Hepatocyte (in vitro differentiated cells): ENCODE results near the gene ANO2. TPM values are rescaled to one million over a fixed set of nuclear protein-coding genes. Genes with fewer than 3 reads are reported as not detected.

ENCODE experiments used
- DNase-seq: peaks from one replicate; pipeline ENCODE4 v3.0.0-alpha.2; 2016; ENCODE audit warnings: low spot score
- H2AFZ ChIP-seq: fragments of 200-600 bp; sonication (generic); 2 replicates; pipeline ENCODE4 v1.6.0; 2016; ENCODE audit warnings: antibody characterized with exemption, mild to moderate bottlenecking
- H3K27ac ChIP-seq: fragments of 200-600 bp; sonication (generic); 2 replicates; pipeline ENCODE4 v1.5.1; 2016; ENCODE audit warnings: mild to moderate bottlenecking
- H3K27me3 ChIP-seq: fragments of 200-600 bp; sonication (generic); 2 replicates; pipeline ENCODE4 v1.6.1; 2016
- H3K36me3 ChIP-seq: fragments of 200-600 bp; sonication (generic); replicated peaks from 2 replicates; pipeline ENCODE4 v1.5.1; 2016; ENCODE audit warnings: low read depth; ENCODE audit not compliant: insufficient read depth
- H3K4me1 ChIP-seq: fragments of 200-600 bp; sonication (generic); 2 replicates; pipeline ENCODE4 v1.5.1; 2016; ENCODE audit warnings: mild to moderate bottlenecking, moderate library complexity; ENCODE audit not compliant: insufficient read depth
- H3K4me2 ChIP-seq: fragments of 200-600 bp; sonication (generic); 2 replicates; pipeline ENCODE4 v1.6.0; 2016
- H3K4me3 ChIP-seq: fragments of 200-600 bp; sonication (generic); 2 replicates; pipeline ENCODE4 v1.5.1; 2016; ENCODE audit warnings: mild to moderate bottlenecking
- H3K79me2 ChIP-seq: fragments of 200-600 bp; sonication (generic); 2 replicates; pipeline ENCODE4 v1.6.0; 2017; ENCODE audit warnings: mild to moderate bottlenecking
- H3K9me2 ChIP-seq: fragments of 200-600 bp; sonication (generic); replicated peaks from 2 replicates; pipeline ENCODE4 v1.6.0; 2017; ENCODE audit warnings: mild to moderate bottlenecking; ENCODE audit not compliant: insufficient read depth
- H3K9me3 ChIP-seq: fragments of 200-600 bp; sonication (generic); 2 replicates; pipeline ENCODE4 v1.5.1; 2016; ENCODE audit warnings: low read depth, mild to moderate bottlenecking
- H4K20me1 ChIP-seq: fragments of 200-600 bp; sonication (generic); 2 replicates; pipeline ENCODE4 v1.6.0; 2016; ENCODE audit warnings: mild to moderate bottlenecking; ENCODE audit not compliant: insufficient read depth, poor library complexity, severe bottlenecking
- EZH2 ChIP-seq: fragments of 200-600 bp; sonication (generic); IDR thresholded peaks from 2 replicates; pipeline ENCODE4 v1.6.1; 2016; ENCODE audit warnings: antibody characterized with exemption, mild to moderate bottlenecking, borderline replicate concordance
- EZH2phosphoT487 ChIP-seq: fragments of 200-600 bp; sonication (generic); IDR thresholded peaks from one replicate; pipeline ENCODE4 v1.6.1; 2018; ENCODE audit warnings: antibody characterized with exemption, mild to moderate bottlenecking, low read depth, moderate library complexity; ENCODE audit not compliant: unreplicated experiment, severe bottlenecking
- WGBS: methylation state at CpG from one replicate; pipeline ENCODE4 v1.1.6; 2016; ENCODE audit warnings: low lambda C conversion rate; ENCODE audit errors: missing lambda C conversion rate; 5-methylcytosine and 5-hydroxymethylcytosine counted together
- polyA plus RNA-seq: library from polyadenylated mRNA; unstranded; fragments of >200 nt; fragmentation: Nextera tagmentation; extraction: Ambion mirVana; gene quantifications from 2 replicates; pipeline ENCODE4 v1.2.1, GENCODE V29; 2016
- total RNA-seq: library from RNA; depleted of rRNA; stranded (reverse); fragments of >200 nt; gene quantifications from 2 replicates; pipeline ENCODE4 v1.2.3, GENCODE V29; 2014
- TF ChIP-seq, protein P1 (sequence below): fragments of 200-600 bp; sonication (generic); IDR thresholded peaks from 2 replicates; pipeline ENCODE4 v1.5.1; 2016; ENCODE audit warnings: antibody characterized with exemption, mild to moderate bottlenecking; ENCODE audit not compliant: poor library complexity

ANO2 gene
- total and polyA plus RNA-seq, 2 experiments from 2014 or later, result 1.0 to 1.9 TPM

GRCh38 chr12:5947006-5947405 is 1.9 kb upstream of the ANO2 start:
- no peak overlapping the region for H3K4me3 ChIP-seq
- no peaks in the 10 kb centered on the region for H3K79me2 ChIP-seq
- TF ChIP-seq EZH2phosphoT487, result no peak
- TF ChIP-seq EZH2, result no peak
- TF ChIP-seq, protein P1, sequence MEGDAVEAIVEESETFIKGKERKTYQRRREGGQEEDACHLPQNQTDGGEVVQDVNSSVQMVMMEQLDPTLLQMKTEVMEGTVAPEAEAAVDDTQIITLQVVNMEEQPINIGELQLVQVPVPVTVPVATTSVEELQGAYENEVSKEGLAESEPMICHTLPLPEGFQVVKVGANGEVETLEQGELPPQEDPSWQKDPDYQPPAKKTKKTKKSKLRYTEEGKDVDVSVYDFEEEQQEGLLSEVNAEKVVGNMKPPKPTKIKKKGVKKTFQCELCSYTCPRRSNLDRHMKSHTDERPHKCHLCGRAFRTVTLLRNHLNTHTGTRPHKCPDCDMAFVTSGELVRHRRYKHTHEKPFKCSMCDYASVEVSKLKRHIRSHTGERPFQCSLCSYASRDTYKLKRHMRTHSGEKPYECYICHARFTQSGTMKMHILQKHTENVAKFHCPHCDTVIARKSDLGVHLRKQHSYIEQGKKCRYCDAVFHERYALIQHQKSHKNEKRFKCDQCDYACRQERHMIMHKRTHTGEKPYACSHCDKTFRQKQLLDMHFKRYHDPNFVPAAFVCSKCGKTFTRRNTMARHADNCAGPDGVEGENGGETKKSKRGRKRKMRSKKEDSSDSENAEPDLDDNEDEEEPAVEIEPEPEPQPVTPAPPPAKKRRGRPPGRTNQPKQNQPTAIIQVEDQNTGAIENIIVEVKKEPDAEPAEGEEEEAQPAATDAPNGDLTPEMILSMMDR, result no peak
- H3K36me3 ChIP-seq, result no peaks in the 10 kb centered on the region
- H3K9me2 ChIP-seq, result no peaks in the 10 kb centered on the region
- no peak overlapping the region for H3K4me2 ChIP-seq
- H2AFZ ChIP-seq, result no peak overlapping the region
- no peaks in the 10 kb centered on the region for H3K4me1 ChIP-seq
- H3K27me3 ChIP-seq, result peaks cover 53% of the 10 kb centered on the region
- no peaks in the 10 kb centered on the region for H3K9me3 ChIP-seq
- WGBS, result 91% methylated on average over 1 of the region's 1 CpG
- no peak for DNase-seq
- no peak overlapping the region for H3K27ac ChIP-seq
- H4K20me1 ChIP-seq, result no peaks in the 10 kb centered on the region

- Histone ChIP-seq H3K27ac (no peak overlapping the region), H3K4me1 (no peaks in the 10 kb centered on the region), H3K36me3 (no peaks in the 10 kb centered on the region), H4K20me1 (no peaks in the 10 kb centered on the region), H3K4me3 (no peak overlapping the region), H3K4me2 (no peak overlapping the region), H3K9me2 (no peaks in the 10 kb centered on the region), H2AFZ (no peak overlapping the region), H3K9me3 (no peaks in the 10 kb centered on the region), H3K79me2 (no peaks in the 10 kb centered on the region), H3K27me3 (peaks cover 53% of the 10 kb centered on the region)
- no peak for TF ChIP-seq EZH2
- TF ChIP-seq, protein P1, result no peak
- TF ChIP-seq EZH2phosphoT487, result no peak
- 88% methylated on average over 2 of the region's 2 CpGs for WGBS
- no peak for DNase-seq
Measured at GRCh38 chr12:5946388-5946787, 1.3 kb upstream of the ANO2 start.

DNA sequence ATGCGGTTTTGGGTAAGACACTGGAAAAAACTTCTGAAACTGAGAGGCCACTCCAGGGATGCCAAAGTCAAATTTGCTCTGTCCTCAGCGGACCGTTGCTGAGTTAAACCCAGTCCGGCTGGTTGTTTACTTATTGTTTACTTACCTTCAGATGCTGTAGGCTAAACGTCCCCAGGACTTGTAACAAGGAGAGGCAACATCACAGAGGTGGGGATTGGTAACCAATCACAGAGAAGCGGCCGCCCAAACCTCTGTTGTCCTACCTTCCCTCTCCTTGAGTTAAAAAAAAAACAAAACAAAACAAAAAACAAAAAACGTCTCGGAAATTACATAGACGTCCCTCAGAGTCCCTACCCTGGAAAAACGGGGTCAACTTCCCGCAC is 380 bp downstream of the ANO2 start:
- Histone ChIP-seq H3K27ac (no peak overlapping the region), H3K36me3 (no peaks in the 10 kb centered on the region), H3K9me2 (no peaks in the 10 kb centered on the region), H3K4me3 (peak overlapping the region; percentile 43), H3K4me1 (no peaks in the 10 kb centered on the region), H4K20me1 (no peaks in the 10 kb centered on the region), H3K4me2 (peak overlapping the region; percentile 94), H2AFZ (peak overlapping the region; percentile 92), H3K9me3 (no peaks in the 10 kb centered on the region), H3K79me2 (no peaks in the 10 kb centered on the region), H3K27me3 (peaks cover 51% of the 10 kb centered on the region)
- no peak for DNase-seq
- 7% methylated on average over 12 of the region's 12 CpGs for WGBS
- no peak for TF ChIP-seq EZH2phosphoT487
- TF ChIP-seq EZH2, result no peak
- TF ChIP-seq, protein P1, result no peak

- Histone ChIP-seq H3K4me3 (no peak overlapping the region), H3K4me1 (no peaks in the 10 kb centered on the region), H3K4me2 (peak overlapping the region; percentile 94), H3K27me3 (peaks cover 48% of the 10 kb centered on the region), H3K36me3 (no peaks in the 10 kb centered on the region), H3K9me3 (no peaks in the 10 kb centered on the region), H2AFZ (no peak overlapping the region), H4K20me1 (no peaks in the 10 kb centered on the region), H3K79me2 (no peaks in the 10 kb centered on the region), H3K27ac (no peak overlapping the region), H3K9me2 (no peaks in the 10 kb centered on the region)
- TF ChIP-seq EZH2phosphoT487 (no peak), EZH2 (no peak)
- TF ChIP-seq, protein P1, result no peak
- DNase-seq, result no peak
- 87% methylated on average over 8 of the region's 8 CpGs for WGBS
Measured at GRCh38 chr12:5944053-5944452, 1.0 kb downstream of the ANO2 start.
